ENCODE data around the gene STAT5A. TPM values are rescaled to one million over a fixed set of nuclear protein-coding genes. Genes with fewer than 3 reads are reported as not detected.
A peak's percentile ranks its signal among the peaks of the same experiment; 100 is the strongest.
"Not testable (repeated sequence)": the region's sequence is repeated elsewhere in the genome, so short reads cannot be mapped to it uniquely, and the experiment has no call there.

Gene STAT5A
- total and polyA plus RNA-seq, 12 donors, result 12.0 to 169 (median 81.2) TPM

GRCh38 chr17:42243493-42243982, 44.8 kb upstream of the STAT5A start:
- Histone ChIP-seq H3K27ac (peak overlapping the region in 3 of 5 donors; percentile 28 to 53 (median 35)), H3K4me1 (replicated peaks in 1 of 2) (peaks cover 23 to 66% of the 10 kb centered on the region in 2 donors), H3K4me3 (no peak overlapping the region), H3K27me3 (no peaks in the 10 kb centered on the region), H3K36me3 (replicated peaks in 1 of 2) (no peaks in the 10 kb centered on the region), H3K9me3 (replicated peaks in 1 of 3) (no peaks in the 10 kb centered on the region)
- TF ChIP-seq CTCF (IDR thresholded peaks at IDR 0.05), result no peak
- TF ChIP-seq POLR2A (IDR thresholded peaks at IDR 0.05), result no peak
- WGBS, 4 donors, result 69 to 83% (median 74%) methylated on average over 5 of the region's 5 CpGs
- intact Hi-C loops (cut with DNase I), result no loop called here
- DNase-seq, result no peak

- peaks cover 27 to 72% of the 10 kb centered on the region in 2 donors for H3K4me1 ChIP-seq (replicated peaks in 1 of 2)
- DNase-seq; H3K27me3 ChIP-seq; H3K36me3 ChIP-seq (replicated peaks in 1 of 2); H3K4me3 ChIP-seq; intact Hi-C loops (cut with DNase I); H3K9me3 ChIP-seq (replicated peaks in 1 of 3): not testable (repeated sequence)
- WGBS, 4 donors, result 94 to 100% (median 97%) methylated on average over 3 of the region's 3 CpGs
- peak overlapping the region in 1 of 5 donors; percentile 35 for H3K27ac ChIP-seq
These were observed 44.2 kb upstream of the STAT5A start for GRCh38 chr17:42244116-42244515.

GRCh38 chr17:42245183-42245582, 43.1 kb upstream of the STAT5A start:
- WGBS, 4 donors, result 84 to 94% (median 91%) methylated on average over 11 of the region's 11 CpGs
- H3K4me3 ChIP-seq; intact Hi-C loops (cut with DNase I); H3K27me3 ChIP-seq; H3K9me3 ChIP-seq (replicated peaks in 1 of 3); H3K36me3 ChIP-seq (replicated peaks in 1 of 2); DNase-seq: not testable (repeated sequence)
- peaks cover 32 to 74% of the 10 kb centered on the region in 2 donors for H3K4me1 ChIP-seq (replicated peaks in 1 of 2)
- H3K27ac ChIP-seq, result peak overlapping the region in 1 of 5 donors; percentile 90

- Histone ChIP-seq H3K4me1 (replicated peaks in 1 of 2) (peaks cover 32 to 77% of the 10 kb centered on the region in 2 donors), H3K4me3 (no peak overlapping the region), H3K27ac (peak overlapping the region; percentile 61 to 96 (median 90)), H3K36me3 (replicated peaks in 1 of 2) (no peaks in the 10 kb centered on the region), H3K9me3 (replicated peaks in 1 of 3) (no peaks in the 10 kb centered on the region), H3K27me3 (no peaks in the 10 kb centered on the region)
- WGBS, 4 donors, result 35 to 48% (median 42%) methylated on average over 7 of the region's 7 CpGs
- peak in 1 of 2 donors; percentile 21 for TF ChIP-seq POLR2A (IDR thresholded peaks at IDR 0.05)
- no peak for TF ChIP-seq CTCF (IDR thresholded peaks at IDR 0.05)
- intact Hi-C loops (cut with DNase I), result no loop called here
- peak; percentile 67 to 88 (median 83) for DNase-seq
These were observed 41.8 kb upstream of the STAT5A start for GRCh38 chr17:42246515-42246914.

GRCh38 chr17:42247734-42248133, 40.6 kb upstream of the STAT5A start:
- WGBS, 4 donors, result 80 to 92% (median 83%) methylated on average over 5 of the region's 5 CpGs
- DNase-seq, result peak in 6 of 7 donors; percentile 43 to 78 (median 63)
- intact Hi-C loops (cut with DNase I), result no loop called here

More at GRCh38 chr17:42247734-42248133, 40.6 kb upstream of the STAT5A start:
- no peak for TF ChIP-seq CTCF (IDR thresholded peaks at IDR 0.05)
- peak in 1 of 2 donors; percentile 12 for TF ChIP-seq POLR2A (IDR thresholded peaks at IDR 0.05)
- Histone ChIP-seq H3K27ac (peak overlapping the region; percentile 56 to 96 (median 90)), H3K9me3 (replicated peaks in 1 of 3) (no peaks in the 10 kb centered on the region), H3K27me3 (no peaks in the 10 kb centered on the region), H3K36me3 (replicated peaks in 1 of 2) (no peaks in the 10 kb centered on the region), H3K4me1 (replicated peaks in 1 of 2) (peaks cover 28 to 81% of the 10 kb centered on the region in 2 donors), H3K4me3 (no peak overlapping the region)
